ENCODE measurements around the gene ACBD6.
"Not testable (repeated sequence)": the region's sequence is repeated elsewhere in the genome, so short reads cannot be mapped to it uniquely, and the experiment has no call there.

ACBD6 gene, protein sequence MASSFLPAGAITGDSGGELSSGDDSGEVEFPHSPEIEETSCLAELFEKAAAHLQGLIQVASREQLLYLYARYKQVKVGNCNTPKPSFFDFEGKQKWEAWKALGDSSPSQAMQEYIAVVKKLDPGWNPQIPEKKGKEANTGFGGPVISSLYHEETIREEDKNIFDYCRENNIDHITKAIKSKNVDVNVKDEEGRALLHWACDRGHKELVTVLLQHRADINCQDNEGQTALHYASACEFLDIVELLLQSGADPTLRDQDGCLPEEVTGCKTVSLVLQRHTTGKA

DNA sequence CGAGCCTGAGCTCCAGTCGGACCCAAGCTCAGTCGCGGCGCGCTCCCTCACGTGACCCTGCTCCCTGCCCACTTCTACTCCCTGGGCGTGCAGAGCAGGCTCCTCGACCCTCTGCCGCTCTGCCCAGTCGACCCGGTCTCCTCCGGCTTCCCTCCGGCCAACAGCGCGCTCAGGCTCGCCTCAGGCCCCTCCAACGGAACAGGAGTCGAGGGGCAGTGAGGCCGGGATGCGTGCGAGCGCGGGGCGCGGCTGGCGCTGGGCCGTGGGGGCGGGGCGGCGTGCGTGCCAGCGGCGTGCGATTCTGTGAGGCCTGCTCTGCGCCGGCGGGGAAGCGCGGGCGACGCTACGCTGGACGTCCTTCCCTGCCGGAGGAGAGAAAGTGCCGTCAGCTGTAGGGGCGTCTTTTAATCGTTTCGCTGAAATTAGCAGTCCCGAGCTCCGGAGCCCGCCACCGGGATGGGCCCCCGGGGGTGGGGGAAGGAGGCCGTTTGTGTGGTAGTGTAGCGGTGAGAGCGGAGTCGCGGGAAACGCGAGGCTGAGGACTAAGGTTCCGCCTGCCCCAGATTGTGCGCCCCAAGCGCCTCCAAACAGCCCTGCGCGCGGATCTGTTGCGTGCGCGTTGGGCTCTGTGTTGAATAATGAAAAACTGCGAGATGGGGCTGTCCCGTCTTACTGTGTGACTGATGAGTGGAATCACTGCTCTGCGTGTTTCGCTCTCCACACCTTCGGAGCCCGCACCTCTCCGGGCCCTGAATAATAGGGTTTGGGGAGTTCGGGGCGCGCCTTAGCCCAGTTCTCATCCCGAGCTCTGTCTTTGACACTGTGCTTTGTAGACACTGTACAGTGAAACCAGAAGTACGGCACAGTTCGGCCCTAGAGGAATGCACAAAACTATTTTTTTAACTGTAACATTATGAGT is at the start of gene ACBD6:
ACBD6 (minus strand) TSS at position 217 of the 919 bp plus-strand sequence. CDS start 311 bp downstream, outside the sequence.
- peak in 1 of 2 experiments; percentile 43 for DNase-seq

DNA sequence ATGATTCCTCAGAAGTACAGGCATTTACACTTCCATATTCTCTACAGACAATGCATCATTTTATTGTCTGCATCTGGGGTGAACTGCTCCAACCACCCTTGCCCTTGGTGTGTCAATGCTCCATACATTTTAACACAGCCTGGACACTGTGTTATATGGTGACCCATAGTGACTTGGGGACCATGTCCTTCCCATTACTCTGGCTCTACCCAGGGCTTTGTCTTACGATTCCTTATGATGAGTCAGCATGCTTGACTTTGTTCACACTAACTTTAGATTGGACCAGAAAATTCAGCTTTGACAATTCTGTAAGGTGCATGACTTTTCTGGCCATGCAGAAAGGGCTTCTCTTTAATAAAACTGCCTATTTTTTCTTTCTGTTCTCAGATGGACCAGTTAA is 49.6 kb upstream of the ACBD6 start:
- DNase-seq, result no peak

DNA sequence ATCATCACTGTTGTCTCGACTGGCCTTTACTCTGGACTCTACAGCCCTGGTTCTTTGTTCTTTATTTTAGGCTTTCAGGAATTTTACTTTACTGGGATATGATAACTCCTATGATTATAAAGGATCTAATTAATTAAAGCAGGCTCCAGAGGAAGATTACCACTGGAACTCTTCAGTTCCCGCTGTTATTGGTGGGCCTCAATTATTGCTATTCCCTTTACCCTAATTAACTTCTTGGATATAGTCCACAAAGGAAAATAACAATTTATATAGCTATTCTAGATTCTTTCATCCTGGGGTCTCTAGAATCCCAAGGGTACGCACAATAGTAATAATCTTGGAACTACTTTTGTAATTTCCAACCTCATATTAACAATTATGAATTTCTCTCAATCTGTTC is 47.9 kb upstream of the ACBD6 start:
- no peak for DNase-seq

DNA sequence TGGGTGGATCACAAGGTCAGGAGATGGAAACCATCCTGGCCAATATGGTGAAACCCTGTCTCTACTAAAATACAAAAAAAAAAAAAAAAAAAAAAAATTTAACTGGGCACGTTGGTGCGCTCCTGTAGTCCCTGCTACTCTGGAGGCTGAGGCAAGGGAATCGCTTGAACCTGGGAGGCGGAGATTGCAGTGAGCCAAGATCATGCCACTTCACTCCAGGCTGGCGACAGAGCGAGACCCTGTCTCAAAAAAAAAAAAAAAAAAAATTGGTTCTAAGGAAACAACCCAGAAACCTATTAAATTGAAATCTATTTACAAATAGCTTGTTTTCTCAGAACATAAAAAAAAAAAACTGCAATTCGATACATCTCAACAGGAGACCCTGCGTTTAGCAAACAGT is 47.4 kb upstream of the ACBD6 start:
- not testable (repeated sequence) for DNase-seq

DNA sequence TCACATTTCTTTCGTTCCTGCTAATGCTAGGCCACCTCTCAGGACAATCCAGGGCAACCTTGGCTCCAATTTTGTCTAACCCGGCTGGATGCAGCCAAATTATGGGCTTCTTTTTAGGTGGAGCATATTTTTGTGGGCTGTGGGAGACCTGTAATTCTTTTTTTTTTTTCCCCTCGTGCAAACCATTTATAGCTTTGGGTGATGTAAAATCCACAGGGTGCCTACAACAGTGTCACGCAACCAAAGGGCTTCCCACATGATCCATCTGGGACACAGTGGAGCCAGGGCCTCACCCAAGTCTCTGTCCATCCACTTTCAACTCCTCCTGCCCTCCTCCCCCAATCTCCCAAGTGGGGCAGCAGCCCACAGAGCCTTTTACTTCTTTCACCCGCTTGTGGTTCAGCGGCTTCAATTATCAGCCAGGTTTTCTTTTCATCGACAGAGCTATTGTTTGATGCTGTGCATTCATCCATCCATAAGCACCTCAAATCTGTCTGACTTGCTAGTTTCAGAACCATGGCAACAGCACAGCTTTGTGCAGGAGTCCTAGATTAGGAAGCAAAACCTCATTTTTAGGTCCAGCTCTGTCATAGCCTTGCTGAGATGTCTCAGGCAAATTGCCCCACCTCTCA is 46.4 kb upstream of the ACBD6 start:
- no peak for DNase-seq

DNA sequence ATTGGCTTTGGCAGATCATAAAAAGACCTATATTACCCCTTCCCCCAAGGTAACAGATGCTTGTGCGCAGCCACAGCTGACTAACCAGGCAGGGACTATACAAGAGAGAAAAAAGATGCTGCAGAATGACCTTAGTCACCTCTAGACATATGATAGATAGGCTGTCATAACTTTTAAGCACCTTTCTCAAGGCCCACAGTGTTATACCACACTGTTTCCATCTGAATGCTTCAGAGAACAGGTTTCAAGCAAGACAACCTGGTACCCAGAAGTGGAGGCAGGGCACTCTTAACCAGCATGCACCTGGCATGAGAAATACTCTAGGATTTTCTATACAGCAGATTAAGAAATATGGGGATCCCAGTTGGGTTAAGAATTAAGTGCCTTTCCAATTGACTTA is 43.6 kb upstream of the ACBD6 start:
- DNase-seq, result no peak

DNA sequence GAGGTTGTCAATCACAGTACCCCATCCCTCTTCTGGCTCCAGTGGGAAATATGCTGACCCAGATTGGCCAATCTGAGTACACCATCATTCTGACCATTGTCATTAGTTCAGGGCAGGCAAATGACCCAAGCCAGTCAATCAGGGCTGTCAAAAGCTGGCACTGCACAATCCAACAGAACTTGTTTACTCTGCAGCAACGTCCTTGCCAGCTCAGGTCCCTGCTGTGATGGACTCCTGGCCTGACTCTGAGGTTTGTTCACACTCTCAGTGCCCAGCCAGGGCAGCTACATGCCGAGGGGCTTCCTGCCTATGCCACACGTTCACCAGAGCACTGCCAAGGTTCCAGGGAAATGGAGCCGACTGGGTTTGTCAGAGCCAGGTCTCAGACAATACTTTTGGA is 41.7 kb upstream of the ACBD6 start:
- DNase-seq, result no peak

DNA sequence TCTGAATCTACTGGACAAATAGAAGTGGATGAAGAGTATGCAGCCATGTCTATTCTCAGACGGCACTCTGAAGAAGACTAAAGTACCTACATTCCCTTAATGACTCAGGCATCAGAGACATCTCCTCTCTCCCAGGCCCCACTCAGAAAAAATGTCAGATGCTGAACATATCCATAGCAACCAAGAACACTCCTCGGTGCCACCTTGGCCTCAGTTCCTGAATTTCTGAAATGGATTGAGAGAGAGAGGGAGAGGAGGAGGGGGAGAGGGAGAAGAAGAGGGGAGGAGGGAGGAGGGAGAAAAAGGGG is 40.4 kb upstream of the ACBD6 start:
- DNase-seq, result no peak

DNA sequence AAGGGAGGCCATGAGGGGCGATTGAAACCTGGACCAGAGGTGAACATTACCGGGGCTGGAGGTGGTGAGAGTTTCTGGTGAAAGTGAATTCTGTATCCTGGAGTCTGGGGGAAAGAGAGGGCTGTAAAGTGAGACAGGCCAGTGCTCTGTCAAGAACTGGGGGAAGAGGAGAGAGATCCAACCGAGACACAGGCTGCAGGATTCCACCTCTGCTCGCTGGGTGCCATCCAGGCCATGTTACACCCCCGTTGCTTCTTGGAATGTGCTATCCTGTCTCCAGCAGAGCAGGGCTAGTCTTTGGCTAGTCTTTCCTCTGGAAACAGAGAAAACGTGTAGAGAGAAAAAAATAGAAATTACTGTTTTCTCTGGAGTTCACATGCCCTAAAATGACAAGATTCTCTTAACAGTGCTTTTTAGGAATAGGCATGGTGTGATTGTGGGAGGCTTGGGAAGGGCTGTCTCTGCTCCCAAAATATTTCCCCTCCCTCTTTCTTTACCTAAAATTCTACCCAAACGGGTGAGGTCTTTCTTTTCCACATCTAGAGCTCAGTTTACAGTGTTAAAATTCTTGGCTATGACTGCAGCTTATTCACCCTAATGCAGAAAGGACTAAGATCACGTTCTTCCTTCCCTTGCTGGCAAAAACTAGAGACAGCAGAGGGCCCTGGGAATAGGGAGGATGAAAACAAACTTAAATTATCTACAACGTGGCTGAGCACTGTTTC is 39.9 kb upstream of the ACBD6 start:
- no peak for DNase-seq

DNA sequence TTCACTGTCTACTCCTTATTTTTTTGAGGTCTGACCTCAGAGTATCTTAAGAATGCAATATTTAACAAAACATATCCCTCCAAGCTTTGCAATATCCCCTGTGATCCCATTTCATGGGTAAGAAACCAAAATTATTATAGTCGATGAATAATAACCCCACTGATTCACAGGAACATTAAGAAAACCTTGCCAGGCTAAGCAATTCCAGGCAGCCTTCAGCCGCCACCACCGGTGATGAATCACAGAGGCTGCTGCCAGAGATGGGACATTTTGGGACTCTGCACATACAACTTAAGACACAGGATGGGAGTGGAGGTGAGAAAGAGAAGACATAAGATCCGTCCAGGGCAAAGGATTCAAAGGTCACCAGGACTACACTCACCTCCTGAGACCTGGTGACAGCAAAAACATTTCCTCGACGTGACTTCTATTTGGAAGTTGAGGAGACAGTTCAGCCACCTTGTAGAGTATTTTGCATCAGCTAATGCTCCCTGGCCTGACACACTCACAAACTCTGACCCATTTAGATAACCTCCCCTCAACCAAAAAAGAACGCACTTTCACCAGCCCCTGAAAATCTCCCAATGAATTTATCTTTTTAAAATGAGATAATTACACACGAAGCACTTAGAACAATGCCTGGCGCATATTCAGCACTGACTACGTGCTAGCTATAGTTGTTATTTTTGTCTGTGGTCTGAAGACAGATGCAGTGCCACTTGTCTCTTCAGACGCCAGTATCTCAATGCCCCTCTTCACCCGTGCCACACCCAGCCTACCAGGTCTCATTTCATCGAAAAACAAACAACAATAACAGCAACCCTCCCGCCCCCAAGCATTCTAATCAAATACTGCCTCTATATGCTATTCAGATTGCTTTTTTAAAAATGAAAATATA is 38.6 kb upstream of the ACBD6 start:
- DNase-seq, result no peak

DNA sequence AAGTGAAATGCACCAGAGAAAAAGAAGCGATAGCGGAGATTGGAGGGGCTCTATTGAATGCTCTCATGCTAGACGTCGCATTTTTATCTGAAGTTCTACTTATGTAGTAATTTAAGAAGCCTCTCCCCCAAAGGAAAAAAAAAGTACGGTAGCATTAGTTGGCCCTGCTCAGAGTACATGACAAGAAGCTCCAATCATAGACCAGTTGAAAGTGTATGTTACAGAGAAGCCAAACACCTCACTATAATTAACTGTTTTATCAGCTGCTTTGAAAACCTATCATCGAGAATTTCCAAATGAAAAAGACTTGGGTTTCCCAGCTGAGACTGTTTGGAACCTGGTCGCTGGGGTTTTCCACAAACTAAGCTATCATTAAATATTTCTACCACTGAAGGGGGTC is 36.8 kb upstream of the ACBD6 start:
- no peak for DNase-seq

DNA sequence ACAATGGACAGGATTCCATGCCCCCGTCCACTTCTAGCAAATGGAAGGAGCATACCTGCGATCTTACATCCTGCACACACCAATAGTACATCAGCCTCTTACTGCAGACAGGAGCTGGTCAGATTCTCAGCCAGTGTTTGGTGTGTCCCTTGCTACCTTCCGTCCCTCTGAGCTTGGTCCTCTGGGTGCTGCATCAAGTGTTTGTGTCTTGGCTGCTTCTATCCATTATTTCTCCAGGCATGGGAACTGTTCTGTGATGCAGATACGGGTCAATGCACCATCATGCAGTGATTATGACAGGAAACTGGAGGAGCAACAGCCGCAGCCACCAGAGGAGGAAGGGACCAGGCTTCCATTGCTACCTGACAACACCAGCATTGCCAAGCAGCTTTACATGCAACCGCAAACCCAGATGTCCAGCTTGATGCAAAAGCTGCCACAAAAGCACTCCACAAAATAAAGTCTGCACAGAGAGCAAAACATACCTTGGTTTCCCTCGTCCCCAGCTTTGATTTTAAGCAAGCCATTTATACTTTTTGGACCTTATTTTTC is 34.5 kb upstream of the ACBD6 start:
- DNase-seq, result no peak

DNA sequence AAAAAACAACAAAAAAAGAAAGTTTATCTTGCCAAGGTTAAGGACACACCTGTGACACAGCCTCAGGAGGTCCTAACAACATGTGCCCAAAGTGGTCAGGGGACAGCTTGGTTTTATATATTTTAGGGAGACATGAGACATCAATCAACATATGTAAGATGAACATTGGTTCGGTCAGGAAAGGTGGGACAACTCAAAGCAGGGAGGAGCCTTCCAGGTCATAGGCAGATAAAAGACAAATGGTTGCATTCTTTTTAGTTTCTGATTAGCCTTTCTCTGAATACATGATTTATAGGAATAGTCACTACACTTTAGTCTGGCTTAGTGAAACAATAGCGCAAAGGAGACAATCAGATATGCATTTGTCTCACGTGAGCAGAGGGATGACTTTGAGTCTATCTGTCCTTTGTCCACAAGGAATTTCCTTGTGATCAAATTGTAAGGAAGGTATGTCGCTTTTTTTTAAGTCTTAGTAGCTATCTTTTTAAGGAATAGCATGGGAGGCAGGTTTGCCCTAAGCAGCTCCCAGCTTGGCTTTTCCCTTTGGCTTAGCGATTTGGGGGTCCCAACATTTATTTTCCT is 33.1 kb upstream of the ACBD6 start:
- DNase-seq, result no peak

DNA sequence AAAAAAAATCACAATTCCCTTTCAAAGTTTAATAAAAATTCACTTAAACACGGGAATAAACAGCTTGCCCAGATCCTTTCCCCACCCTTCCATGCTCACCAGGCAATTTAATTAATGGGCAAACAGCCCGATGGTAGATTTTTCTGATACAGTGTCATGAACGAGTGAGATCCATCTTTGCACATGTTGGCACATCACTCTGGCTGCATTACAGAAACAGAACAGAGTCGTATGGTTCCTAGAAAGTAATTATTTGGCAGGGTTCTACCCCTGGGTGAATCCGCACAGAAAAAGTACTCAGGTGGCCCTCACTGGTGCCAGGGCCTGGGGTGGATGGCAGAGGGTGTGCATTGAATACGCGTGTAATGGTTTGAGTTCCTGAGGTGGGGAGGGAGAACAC is 31.8 kb upstream of the ACBD6 start:
- DNase-seq, result no peak

DNA sequence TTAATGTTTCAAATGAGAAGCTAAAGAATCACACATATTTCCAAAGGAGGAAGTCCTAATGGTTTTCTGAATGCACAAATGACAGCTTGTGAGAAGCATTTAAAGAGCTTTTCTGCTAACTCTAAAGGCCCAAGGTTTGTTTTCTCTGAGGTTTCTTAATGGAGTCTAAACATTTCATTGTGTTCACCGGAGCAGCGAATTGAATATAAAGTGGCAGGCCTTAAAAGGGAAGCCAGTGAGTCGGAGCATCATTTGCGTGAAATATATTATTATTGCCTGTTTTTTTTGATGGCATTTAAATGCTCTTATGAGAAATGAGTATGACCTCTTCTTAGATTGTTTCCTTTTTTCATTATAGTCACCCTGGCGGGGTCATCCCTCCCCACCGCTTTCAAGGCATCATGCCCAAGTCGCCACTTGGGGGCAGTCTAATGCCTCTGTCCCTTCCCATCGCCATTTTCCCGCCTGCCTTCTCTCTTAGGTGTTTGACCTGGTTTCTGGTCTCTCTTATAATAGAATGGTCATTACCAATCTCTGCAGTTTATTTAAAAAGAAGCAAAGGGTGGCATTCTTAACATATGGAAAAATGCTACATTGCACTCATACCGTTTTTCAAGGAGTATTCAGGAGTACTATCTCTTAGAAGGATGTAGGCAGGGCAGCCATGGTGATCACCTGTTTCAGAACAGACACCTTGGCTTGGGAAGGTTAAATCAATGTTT is 31.1 kb upstream of the ACBD6 start:
- DNase-seq, result no peak

DNA sequence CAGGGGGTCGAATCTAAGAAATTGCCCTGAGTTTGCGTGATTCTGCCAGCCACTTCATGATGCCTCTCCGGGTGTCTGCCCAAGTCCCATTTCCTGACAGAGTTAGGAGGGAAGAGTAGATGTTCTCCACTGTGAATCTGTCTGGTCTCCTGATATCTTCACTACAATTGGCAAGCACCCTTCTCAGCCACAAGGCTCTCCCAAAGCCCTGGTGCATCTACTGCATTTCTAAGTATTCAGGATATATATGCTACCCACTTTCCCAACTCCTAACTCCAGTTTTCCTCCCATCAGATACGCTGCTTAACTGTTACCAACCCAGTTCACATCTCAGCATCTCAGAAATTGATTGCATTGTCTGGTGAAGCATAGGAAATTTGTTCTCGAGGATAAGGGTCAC is 30.5 kb upstream of the ACBD6 start:
- DNase-seq, result no peak

DNA sequence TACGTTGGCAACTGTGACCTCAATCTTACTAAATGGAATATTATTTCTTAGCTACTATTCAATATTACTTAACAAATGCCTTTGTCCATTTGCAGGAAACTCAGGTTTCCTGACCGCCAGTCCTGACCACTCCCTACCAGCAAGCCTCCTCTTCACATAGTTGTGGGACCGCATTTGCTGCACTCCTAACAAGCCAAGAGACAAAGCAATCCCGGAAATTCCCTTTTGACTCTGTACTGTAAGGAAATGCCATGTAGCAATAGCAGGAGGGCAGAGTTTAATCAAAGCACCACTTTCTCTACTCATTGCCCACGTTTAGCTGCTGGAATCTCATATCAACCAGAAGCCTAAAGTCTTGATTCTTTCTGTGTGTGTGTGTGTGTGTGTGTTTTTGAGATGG is 28.1 kb upstream of the ACBD6 start:
- DNase-seq, result no peak

DNA sequence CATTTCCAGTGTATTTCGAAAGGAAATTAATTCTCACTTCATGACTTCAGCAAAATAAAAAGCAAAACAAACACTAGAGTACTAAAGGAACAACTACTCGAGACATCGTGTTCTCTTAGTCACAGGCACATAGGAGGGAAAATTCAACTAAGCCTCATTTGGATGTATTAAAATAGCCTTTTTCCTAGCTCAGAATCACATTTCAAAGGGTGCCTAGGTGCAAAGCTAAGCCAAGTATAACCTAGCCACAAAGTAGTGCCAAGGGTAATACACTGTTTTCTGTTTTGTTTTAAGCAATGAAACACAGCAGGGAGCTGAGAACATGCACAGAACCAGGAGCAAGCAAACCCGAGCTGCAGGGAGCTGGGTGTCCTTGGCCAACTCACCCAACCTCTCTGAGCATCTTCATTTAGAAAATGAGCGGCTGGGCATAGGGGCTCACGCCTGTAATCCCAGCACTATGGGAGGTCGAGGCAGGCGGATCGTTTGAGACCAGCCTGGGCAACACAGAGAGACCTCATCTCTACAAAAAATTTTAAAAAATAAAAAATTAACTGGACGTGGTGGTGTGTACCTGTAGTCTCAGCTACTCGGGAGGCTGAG is 26.6 kb upstream of the ACBD6 start:
- DNase-seq, result no peak

DNA sequence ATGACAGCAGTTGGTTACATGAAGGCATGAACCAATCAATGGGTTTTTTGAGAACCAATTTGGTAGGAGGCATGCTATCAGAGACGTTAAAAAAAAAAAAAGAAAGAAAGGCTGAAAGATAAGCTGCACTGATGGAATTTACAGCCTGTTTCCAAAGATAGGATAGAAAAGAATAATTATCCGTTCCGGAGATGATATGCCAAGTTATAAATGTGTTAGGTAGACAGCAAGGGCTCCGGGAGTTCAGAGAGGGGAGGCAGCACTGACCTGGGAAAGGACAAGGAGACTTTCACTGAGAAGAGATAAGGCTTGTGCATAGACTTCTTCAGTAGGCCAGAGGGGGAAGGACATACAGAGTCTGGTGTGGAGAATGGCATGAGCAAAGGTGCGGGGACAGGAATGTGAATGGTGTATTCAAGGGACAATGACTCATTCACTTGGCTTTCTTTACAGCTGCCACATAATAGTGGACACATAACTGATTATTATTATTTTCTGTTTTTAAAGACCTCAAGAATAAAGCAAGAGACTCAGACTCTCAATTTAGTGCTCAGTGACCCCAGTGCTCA is 24.8 kb upstream of the ACBD6 start:
- DNase-seq, result no peak

DNA sequence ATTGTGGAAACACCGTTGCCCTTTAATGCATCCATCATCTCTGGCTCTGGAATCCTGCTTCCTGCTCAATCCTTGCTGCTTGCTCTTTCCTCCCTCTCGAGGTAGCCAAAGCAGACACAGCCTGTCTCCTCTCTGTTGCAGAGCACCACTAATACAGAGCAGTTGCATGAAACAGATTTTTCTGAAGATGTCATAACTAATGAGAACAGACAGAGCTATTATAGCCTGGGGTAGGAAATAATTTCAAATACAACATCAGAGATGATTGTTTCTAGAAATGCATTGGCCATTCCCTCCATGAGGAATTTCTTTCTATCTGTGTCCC is 23.3 kb upstream of the ACBD6 start:
- DNase-seq, result no peak
